ENCODE results near the gene DNAH6.
"Not testable (repeated sequence)": the region's sequence is repeated elsewhere in the genome, so short reads cannot be mapped to it uniquely, and the experiment has no call there.

Gene DNAH6, protein sequence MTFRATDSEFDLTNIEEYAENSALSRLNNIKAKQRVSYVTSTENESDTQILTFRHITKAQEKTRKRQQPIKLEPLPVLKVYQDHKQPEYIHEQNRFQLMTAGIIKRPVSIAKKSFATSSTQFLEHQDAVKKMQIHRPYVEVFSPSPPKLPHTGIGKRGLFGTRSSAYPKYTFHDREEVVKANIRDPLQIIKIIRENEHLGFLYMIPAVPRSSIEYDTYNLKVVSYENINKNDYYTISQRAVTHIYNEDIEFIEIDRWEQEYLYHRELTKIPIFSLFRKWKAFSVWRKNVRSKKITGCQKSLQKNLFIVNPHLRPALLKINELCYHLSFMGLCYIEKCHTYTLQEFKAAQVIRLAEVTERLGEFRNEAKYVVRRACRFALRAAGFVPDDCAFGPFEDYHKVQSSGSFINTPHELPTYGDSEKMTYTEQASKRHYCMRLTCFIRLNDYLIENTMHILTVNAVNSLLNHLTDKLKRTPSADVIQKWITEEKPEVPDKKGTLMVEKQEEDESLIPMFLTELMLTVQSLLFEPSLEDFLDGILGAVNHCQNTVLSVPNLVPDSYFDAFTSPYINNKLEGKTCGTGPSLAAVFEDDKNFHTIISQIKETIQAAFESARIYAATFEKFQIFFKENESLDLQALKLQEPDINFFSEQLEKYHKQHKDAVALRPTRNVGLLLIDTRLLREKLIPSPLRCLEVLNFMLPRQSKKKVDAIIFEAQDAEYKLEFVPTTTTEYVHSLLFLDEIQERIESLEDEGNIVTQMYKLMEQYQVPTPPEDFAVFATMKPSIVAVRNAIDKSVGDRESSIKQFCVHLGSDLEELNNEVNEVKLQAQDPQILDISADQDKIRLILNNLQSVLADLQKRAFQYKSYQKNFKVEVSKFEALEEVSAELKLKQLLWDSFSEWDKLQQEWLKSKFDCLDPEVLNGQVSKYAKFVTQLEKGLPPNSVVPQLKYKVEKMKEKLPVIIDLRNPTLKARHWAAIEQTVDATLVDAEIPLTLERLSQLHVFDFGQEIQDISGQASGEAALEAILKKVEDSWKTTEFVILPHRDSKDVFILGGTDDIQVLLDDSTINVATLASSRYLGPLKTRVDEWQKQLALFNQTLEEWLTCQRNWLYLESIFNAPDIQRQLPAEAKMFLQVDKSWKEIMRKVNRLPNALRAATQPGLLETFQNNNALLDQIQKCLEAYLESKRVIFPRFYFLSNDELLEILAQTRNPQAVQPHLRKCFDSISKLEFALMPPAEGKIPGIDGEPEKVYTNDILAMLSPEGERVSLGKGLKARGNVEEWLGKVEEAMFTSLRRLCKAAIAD (N-terminal part only)

GRCh38 chr2:84516234-84516986 lies at the start of gene DNAH6:
Gene DNAH6, plus strand, starts transcription at chr2:84516498. Its CDS starts 1,329 bp downstream, at chr2:84517827.
- ChIA-PET POLR2A (no interaction called here), CTCF (interaction anchor here (0.6 kb wide), 1 partner anchor 136 kb away, joined by 3 read pairs; no protein-coding TSS in a partner anchor)
- DNase-seq (ENCODE audit: extremely low spot score), result peak; percentile 90
- TF ChIP-seq NFRKB (IDR thresholded peaks at IDR 0.05) (no peak), L3MBTL2 (conservative IDR thresholded peaks at IDR 0.05) (no peak)

DNA sequence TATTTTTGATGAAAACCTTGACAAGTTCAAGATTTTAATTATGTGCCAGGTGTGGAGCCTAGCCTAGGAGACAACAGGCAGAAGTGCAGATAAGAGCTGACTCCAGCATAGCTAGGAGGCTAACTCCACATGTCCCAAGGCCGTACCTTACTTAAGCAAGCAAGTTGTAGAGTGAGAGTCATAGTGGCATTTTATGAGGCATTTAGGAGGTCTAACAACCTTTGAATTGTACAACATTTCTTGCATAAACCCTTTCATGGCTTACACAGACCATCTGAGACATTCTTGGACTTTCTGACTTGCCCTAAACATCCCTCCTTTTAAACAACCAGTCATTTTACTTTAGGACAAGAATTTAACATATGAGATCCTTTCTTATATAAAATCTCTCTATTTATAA lies 48.9 kb upstream of the DNAH6 start:
- CTCF ChIA-PET, result no interaction called here
- DNase-seq (ENCODE audit: extremely low spot score), result no peak
- POLR2A ChIA-PET, result interaction anchor here (0.9 kb wide), 1 partner anchor 8 kb away, joined by 3 read pairs; the partner anchor contains the start of gene SUCLG1
- TF ChIP-seq PKNOX1 (IDR thresholded peaks at IDR 0.05) (no peak), L3MBTL2 (conservative IDR thresholded peaks at IDR 0.05) (no peak), TARDBP (IDR thresholded peaks at IDR 0.05) (no peak), HDGF (IDR thresholded peaks at IDR 0.05; ENCODE audit: borderline replicate concordance) (no peak), FOXA1 (IDR thresholded peaks at IDR 0.05) (no peak), NFRKB (IDR thresholded peaks at IDR 0.05) (no peak), FOXM1 (IDR thresholded peaks at IDR 0.05; ENCODE audit: borderline replicate concordance) (no peak)

DNA sequence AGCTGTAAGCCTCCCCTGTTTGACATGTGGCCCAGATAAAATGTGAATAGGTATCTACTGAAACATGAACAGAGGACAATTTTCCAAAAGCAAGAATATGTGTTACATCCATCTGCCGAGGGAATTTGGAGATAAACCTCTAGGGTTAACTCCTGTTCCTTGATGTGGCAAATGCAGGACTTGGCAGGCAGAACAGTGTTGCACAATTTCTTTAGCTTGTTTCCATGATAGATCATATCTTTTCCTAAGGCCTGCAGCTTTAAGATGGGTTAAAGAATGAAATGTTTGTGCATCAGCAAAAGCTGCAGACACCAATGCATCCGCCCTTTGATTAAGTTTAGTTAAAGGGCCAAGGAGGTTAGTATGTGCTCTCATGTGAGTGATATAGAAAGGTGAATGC lies 43.9 kb upstream of the DNAH6 start:
- POLR2A ChIA-PET; CTCF ChIA-PET; DNase-seq (ENCODE audit: extremely low spot score): not testable (repeated sequence)

- CTCF ChIA-PET, result no interaction called here
- TF ChIP-seq ZNF384 (IDR thresholded peaks at IDR 0.05) (no peak), TARDBP (IDR thresholded peaks at IDR 0.05) (no peak), NFRKB (IDR thresholded peaks at IDR 0.05) (no peak), PKNOX1 (IDR thresholded peaks at IDR 0.05) (no peak), CTBP1 (IDR thresholded peaks at IDR 0.05; ENCODE audit: borderline replicate concordance) (no peak), FOXK2 (IDR thresholded peaks at IDR 0.05) (no peak), ELF4 (IDR thresholded peaks at IDR 0.05) (no peak), SP1 (IDR thresholded peaks at IDR 0.05) (no peak), FOXA1 (IDR thresholded peaks at IDR 0.05) (no peak), LEF1 (IDR thresholded peaks at IDR 0.05; ENCODE audit: borderline replicate concordance) (no peak), SUZ12 (IDR thresholded peaks at IDR 0.05) (no peak), L3MBTL2 (conservative IDR thresholded peaks at IDR 0.05) (no peak), BHLHE40 (IDR thresholded peaks at IDR 0.05; ENCODE audit: borderline replicate concordance) (no peak), HDGF (IDR thresholded peaks at IDR 0.05; ENCODE audit: borderline replicate concordance) (no peak), ARNT (IDR thresholded peaks at IDR 0.05) (no peak), FOXM1 (IDR thresholded peaks at IDR 0.05; ENCODE audit: borderline replicate concordance) (no peak)
- POLR2A ChIA-PET, result no interaction called here
- DNase-seq (ENCODE audit: extremely low spot score), result no peak
These were observed 43.3 kb upstream of the DNAH6 start for GRCh38 chr2:84472856-84473565.

- no peak for DNase-seq (ENCODE audit: extremely low spot score)
- TF ChIP-seq FOXK2 (IDR thresholded peaks at IDR 0.05) (no peak), TARDBP (IDR thresholded peaks at IDR 0.05) (no peak), FOXA1 (IDR thresholded peaks at IDR 0.05) (no peak), SUZ12 (IDR thresholded peaks at IDR 0.05) (no peak), ZNF384 (IDR thresholded peaks at IDR 0.05) (no peak), L3MBTL2 (conservative IDR thresholded peaks at IDR 0.05) (no peak), CTBP1 (IDR thresholded peaks at IDR 0.05; ENCODE audit: borderline replicate concordance) (no peak), FOXM1 (IDR thresholded peaks at IDR 0.05; ENCODE audit: borderline replicate concordance) (no peak), LEF1 (IDR thresholded peaks at IDR 0.05; ENCODE audit: borderline replicate concordance) (no peak), PKNOX1 (IDR thresholded peaks at IDR 0.05) (no peak), BHLHE40 (IDR thresholded peaks at IDR 0.05; ENCODE audit: borderline replicate concordance) (no peak), NFRKB (IDR thresholded peaks at IDR 0.05) (no peak)
- ChIA-PET CTCF (no interaction called here), POLR2A (no interaction called here)
These were observed 42.1 kb upstream of the DNAH6 start for GRCh38 chr2:84474176-84474575.

Measured in HEK293T (cell line).